SK-N-SH (cell line): ENCODE data around the gene MGLL. TPM values are rescaled to one million over a fixed set of nuclear protein-coding genes. Genes with fewer than 3 reads are reported as not detected.

ENCODE experiments used
- CTCF ChIA-PET: fragments of 300-600, 350-600 bp; formaldehyde crosslinking; extraction: SDS; loops from one replicate; lab custom pipeline; 2021; lab: Yijun Ruan, JAX
- POLR2A ChIA-PET: fragments of 350-600 bp; sonication (Branson Sonifier 250); formaldehyde crosslinking; extraction: SDS; loops from one replicate; lab custom pipeline; 2020; ENCODE audit warnings: antibody characterized with exemption, inconsistent platforms; lab: Yijun Ruan, JAX
- DNase-seq: peaks from one replicate; pipeline ENCODE4 v3.0.0; 2012
- H2AFZ ChIP-seq: fragments of 200-600 bp; sonication (generic); 2 replicates; pipeline ENCODE4 v1.8.1; 2016; ENCODE audit warnings: antibody characterized with exemption, mild to moderate bottlenecking, low read depth
- H3F3A ChIP-seq: fragments of 200-600 bp; sonication (generic); replicated peaks from 2 replicates; pipeline ENCODE3; 2016; ENCODE audit warnings: antibody characterized with exemption, mild to moderate bottlenecking; ENCODE audit not compliant: insufficient read depth
- H3K27ac ChIP-seq, 2 experiments: fragments of 200-500 bp in 1 of 2; fragments of 200-600 bp in 1 of 2; sonication (Bioruptor generic) in 1 of 2; sonication (generic), shearing (Covaris generic) in 1 of 2; 2 replicates each; pipeline versions ENCODE4 v1.5.1 to v1.6.1; 2014 to 2016; ENCODE audit warnings: low read depth in 2 of 2, inconsistent platforms in 1 of 2, low read length in 1 of 2, mild to moderate bottlenecking in 1 of 2, mixed read lengths in 1 of 2
- H3K27me3 ChIP-seq: fragments of 200-600 bp; sonication (generic), shearing (Covaris generic); 2 replicates; pipeline ENCODE4 v1.6.1; 2016; ENCODE audit warnings: mixed run types; ENCODE audit not compliant: insufficient read depth
- H3K36me3 ChIP-seq, 2 experiments: fragments of 200-500 bp in 1 of 2; fragments of 200-600 bp in 1 of 2; sonication (Bioruptor generic) in 1 of 2; sonication (generic) in 1 of 2; replicated peaks in 1 of 2; 2 replicates each; pipeline versions ENCODE3 to v1.5.1; 2014 to 2016; ENCODE audit warnings: low read length in 1 of 2, mild to moderate bottlenecking in 1 of 2; ENCODE audit not compliant: insufficient read depth in 2 of 2, control insufficient read depth in 1 of 2
- H3K4me1 ChIP-seq, 2 experiments: fragments of 200-500 bp in 1 of 2; fragments of 200-600 bp in 1 of 2; sonication (Bioruptor generic) in 1 of 2; sonication (generic), shearing (Covaris generic) in 1 of 2; 2 replicates each; pipeline versions ENCODE4 v1.5.1 to v1.6.1; 2014 to 2016; ENCODE audit warnings: low read depth in 1 of 2, low read length in 1 of 2, mixed run types in 1 of 2; ENCODE audit not compliant: insufficient read depth in 2 of 2, control insufficient read depth in 1 of 2
- H3K4me2 ChIP-seq: fragments of 200-600 bp; sonication (generic), shearing (Covaris generic); 2 replicates; pipeline ENCODE4 v1.6.1; 2017; ENCODE audit warnings: mixed run types
- H3K4me3 ChIP-seq, 2 experiments: fragments of 200-500 bp in 1 of 2; fragments of 200-600 bp in 1 of 2; sonication (Bioruptor generic) in 1 of 2; sonication (generic), shearing (Covaris generic) in 1 of 2; 2 replicates each; pipeline versions ENCODE4 v1.5.1 to v1.8.1; 2014 to 2016; ENCODE audit warnings: low read depth in 2 of 2, inconsistent platforms in 1 of 2, low read length in 1 of 2, mild to moderate bottlenecking in 1 of 2, mixed read lengths in 1 of 2, moderate library complexity in 1 of 2
- H3K79me2 ChIP-seq: fragments of 200-600 bp; sonication (generic); 2 replicates; pipeline ENCODE4 v1.8.1; 2017; ENCODE audit warnings: mild to moderate bottlenecking; ENCODE audit not compliant: insufficient read depth
- H3K9ac ChIP-seq: fragments of 200-600 bp; sonication (generic); 2 replicates; pipeline ENCODE4 v1.6.1; 2017; ENCODE audit warnings: mixed run types
- H3K9me2 ChIP-seq: fragments of 200-600 bp; sonication (generic); 2 replicates; pipeline ENCODE4 v1.6.1; 2017; ENCODE audit warnings: mixed run types
- H3K9me3 ChIP-seq: fragments of 200-600 bp; sonication (generic); 2 replicates; pipeline ENCODE4 v1.6.1; 2017; ENCODE audit warnings: mixed run types, mild to moderate bottlenecking, moderate library complexity
- H4K20me1 ChIP-seq: fragments of 200-600 bp; sonication (generic); 2 replicates; pipeline ENCODE4 v1.6.1; 2017; ENCODE audit warnings: mild to moderate bottlenecking, mixed run types; ENCODE audit not compliant: insufficient read depth
- CHD2 ChIP-seq: fragments of 150-350 bp; IDR thresholded peaks from 2 replicates; pipeline ENCODE4 v1.6.1; 2018; ENCODE audit warnings: low read length; ENCODE audit not compliant: partially characterized antibody
- EP300 ChIP-seq, 2 experiments: IDR thresholded peaks; 2 replicates each; pipeline versions ENCODE4 v1.4.0 to v1.6.1; 2012; ENCODE audit warnings: borderline replicate concordance in 1 of 2, low read depth in 1 of 2, low read length in 1 of 2
- FOSL2 ChIP-seq: IDR thresholded peaks from 2 replicates; pipeline ENCODE4 v1.4.0; 2012; ENCODE audit warnings: low read depth, mild to moderate bottlenecking, moderate library complexity, borderline replicate concordance
- FOXJ3 ChIP-seq: sonication (generic); formaldehyde crosslinking; IDR thresholded peaks from 2 replicates; pipeline ENCODE4 v1.5.1; 2020; ENCODE audit warnings: mild to moderate bottlenecking, missing genetic modification reagents
- GABPA ChIP-seq: IDR thresholded peaks from 2 replicates; pipeline ENCODE4 v1.4.0; 2012; ENCODE audit warnings: low read depth, mild to moderate bottlenecking
- GATA2 ChIP-seq: sonication (generic); formaldehyde crosslinking; IDR thresholded peaks from 2 replicates; pipeline ENCODE4 v1.5.0; 2020; ENCODE audit warnings: mild to moderate bottlenecking, missing genetic modification reagents
- JUND ChIP-seq: IDR thresholded peaks from 2 replicates; pipeline ENCODE4 v1.4.0; 2012
- MXI1 ChIP-seq: IDR thresholded peaks from 2 replicates; pipeline ENCODE4 v1.6.1; 2012; ENCODE audit warnings: mild to moderate bottlenecking, low read depth, low read length, improper control_type of control experiment
- NRF1 ChIP-seq: IDR thresholded peaks from 2 replicates; pipeline ENCODE4 v1.6.1; 2012; ENCODE audit warnings: low read depth, mild to moderate bottlenecking, low read length
- POLR2AphosphoS5 ChIP-seq: IDR thresholded peaks from 2 replicates; pipeline ENCODE4 v1.6.1; 2012; ENCODE audit warnings: low read depth, low read length
- RCOR1 ChIP-seq: fragments of 150-350 bp; IDR thresholded peaks from 2 replicates; pipeline ENCODE4 v1.6.1; 2017; ENCODE audit warnings: antibody characterized with exemption, low read length
- RFX5 ChIP-seq: IDR thresholded peaks from 2 replicates; pipeline ENCODE4 v1.6.1; 2012; ENCODE audit warnings: mild to moderate bottlenecking, improper control_type of control experiment, low read length
- RXRA ChIP-seq: IDR thresholded peaks from 2 replicates; pipeline ENCODE4 v1.4.0; 2012; ENCODE audit warnings: low read depth, mild to moderate bottlenecking, borderline replicate concordance
- SMC3 ChIP-seq: IDR thresholded peaks from 2 replicates; pipeline ENCODE4 v1.6.1; 2012; ENCODE audit warnings: low read depth, low read length, improper control_type of control experiment
- TAF1 ChIP-seq: IDR thresholded peaks from 2 replicates; pipeline ENCODE4 v1.6.1; 2012; ENCODE audit warnings: low read depth, mild to moderate bottlenecking, low read length, moderate library complexity, borderline replicate concordance
- TEAD4 ChIP-seq: IDR thresholded peaks from 2 replicates; pipeline ENCODE4 v1.4.0; 2012; ENCODE audit warnings: mild to moderate bottlenecking, borderline replicate concordance; ENCODE audit not compliant: insufficient read depth
- YY1 ChIP-seq: IDR thresholded peaks from 2 replicates; pipeline ENCODE4 v1.4.0; 2012; ENCODE audit warnings: low read depth, mild to moderate bottlenecking
- WGBS: methylation state at CpG from one replicate; pipeline ENCODE4 v1.1.6; 2017; ENCODE audit warnings: low lambda C conversion rate; 5-methylcytosine and 5-hydroxymethylcytosine counted together
- polyA plus RNA-seq, 3 experiments: library from polyadenylated mRNA; depleted of rRNA; stranded (reverse); fragments of >200 nt; gene quantifications; 2 replicates each; pipeline ENCODE4 v1.2.3, GENCODE V29; 2012
- TF ChIP-seq, protein P1 (sequence below): IDR thresholded peaks from 2 replicates; pipeline ENCODE4 v1.4.0; 2012; ENCODE audit warnings: low read depth
- TF ChIP-seq, protein P2 (sequence below): IDR thresholded peaks from 2 replicates; pipeline ENCODE4 v1.4.0; 2012; ENCODE audit warnings: low read depth, borderline replicate concordance
- TF ChIP-seq, protein P3 (sequence below): IDR thresholded peaks from 2 replicates; pipeline ENCODE4 v1.4.0; 2012; ENCODE audit warnings: low read depth, borderline replicate concordance

MGLL gene
- polyA plus RNA-seq, 1 of the 3 experiments (the other 2 are of a cell fraction), result 2.2 TPM

DNA sequence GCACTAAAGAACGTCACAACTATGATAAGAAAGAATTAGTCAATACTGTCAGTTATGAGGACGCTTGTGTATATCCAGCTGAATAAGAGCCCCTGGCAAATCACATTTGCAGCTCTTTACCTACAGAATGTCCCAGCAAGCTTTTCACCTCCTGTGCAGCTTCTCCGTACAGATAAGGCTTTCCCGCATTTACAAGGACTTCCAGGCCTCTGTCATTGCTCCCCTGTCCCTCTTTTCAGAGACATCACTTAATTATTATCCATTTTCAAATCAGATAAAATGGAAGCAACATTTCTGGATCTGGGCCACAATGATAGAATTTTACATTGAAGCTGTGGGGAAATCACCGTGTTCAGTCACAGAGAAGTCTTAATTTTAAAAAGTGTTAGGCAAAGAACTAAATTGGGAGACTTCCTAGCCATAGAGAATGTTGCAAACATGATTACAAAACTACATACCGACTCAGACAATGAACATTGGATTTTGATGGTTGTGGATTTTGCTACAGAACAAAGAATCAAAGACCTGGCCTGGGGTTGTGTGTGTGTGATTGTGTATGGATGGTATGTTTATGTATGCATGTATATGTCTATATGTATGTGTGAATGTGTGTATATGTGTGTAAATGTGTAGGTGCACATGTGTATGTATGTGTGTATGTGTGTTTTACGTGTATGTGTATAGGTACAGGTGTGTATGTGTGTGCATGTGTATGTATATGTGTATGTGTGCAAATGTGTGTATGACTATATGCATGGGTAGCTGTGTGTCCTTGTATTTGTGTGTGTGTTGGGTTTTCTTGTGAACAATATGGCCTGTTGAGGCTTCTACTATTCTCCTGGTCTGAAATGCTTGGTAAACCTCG is 41.5 kb downstream of the MGLL start:
- H3K9ac ChIP-seq, result no peak overlapping the region

DNA sequence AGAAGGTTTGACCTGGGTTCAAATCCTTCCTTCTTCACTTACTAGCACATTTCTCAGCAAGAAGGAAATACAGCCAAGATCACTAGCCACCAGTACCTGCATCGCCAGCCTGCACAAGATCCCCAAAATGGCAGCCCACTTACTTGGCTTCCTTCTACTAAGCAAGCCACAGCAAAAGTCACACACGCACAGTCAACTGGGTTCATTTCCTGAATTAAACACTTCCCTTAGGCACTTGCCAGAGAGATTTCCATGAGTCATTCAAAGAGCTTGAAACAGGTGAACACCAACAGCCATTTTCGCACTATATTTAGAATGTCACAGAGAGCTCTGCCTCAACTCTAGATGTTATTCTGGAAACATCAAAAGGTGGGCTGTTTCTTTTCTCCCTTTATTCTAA is 42.6 kb downstream of the MGLL start:
- Histone ChIP-seq H3K36me3 (no peaks in the 10 kb centered on the region), H3K9ac (no peak overlapping the region), H3K9me3 (no peaks in the 10 kb centered on the region), H3K4me1 (peaks cover 13 to 49% of the 10 kb centered on the region in 2 experiments), H3K79me2 (no peaks in the 10 kb centered on the region), H4K20me1 (no peaks in the 10 kb centered on the region), H3K4me2 (no peak overlapping the region), H3K9me2 (no peaks in the 10 kb centered on the region), H2AFZ (no peak overlapping the region), H3K27me3 (no peaks in the 10 kb centered on the region), H3K27ac (peak overlapping the region in 1 of 2 experiments; percentile 58; a peak in 2 of 4 replicates), H3F3A (peaks cover 6% of the 10 kb centered on the region), H3K4me3 (no peak overlapping the region)
- 83% methylated on average over 3 of the region's 3 CpGs for WGBS
- DNase-seq, result no peak
- CTCF ChIA-PET, result interaction anchor here (1.0 to 1.2 kb wide), 2 partner anchors 42 to 89 kb away, joined by 3 read pairs; partner anchors contain the start of gene MGLL
- POLR2A ChIA-PET, result interaction anchor here (1.5 kb wide), 1 partner anchor 82 kb away, joined by 8 read pairs; no protein-coding TSS in a partner anchor
- TF ChIP-seq FOSL2 (no peak), RFX5 (no peak), JUND (no peak), EP300 (IDR thresholded peaks at IDR 0.05; ENCODE audit: borderline replicate concordance in 1 of 2, low read depth in 1 of 2, low read length in 1 of 2) (no peak), YY1 (no peak), TEAD4 (no peak), TAF1 (no peak)
- TF ChIP-seq, protein P1, sequence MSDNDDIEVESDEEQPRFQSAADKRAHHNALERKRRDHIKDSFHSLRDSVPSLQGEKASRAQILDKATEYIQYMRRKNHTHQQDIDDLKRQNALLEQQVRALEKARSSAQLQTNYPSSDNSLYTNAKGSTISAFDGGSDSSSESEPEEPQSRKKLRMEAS, result no peak
- TF ChIP-seq, protein P2, sequence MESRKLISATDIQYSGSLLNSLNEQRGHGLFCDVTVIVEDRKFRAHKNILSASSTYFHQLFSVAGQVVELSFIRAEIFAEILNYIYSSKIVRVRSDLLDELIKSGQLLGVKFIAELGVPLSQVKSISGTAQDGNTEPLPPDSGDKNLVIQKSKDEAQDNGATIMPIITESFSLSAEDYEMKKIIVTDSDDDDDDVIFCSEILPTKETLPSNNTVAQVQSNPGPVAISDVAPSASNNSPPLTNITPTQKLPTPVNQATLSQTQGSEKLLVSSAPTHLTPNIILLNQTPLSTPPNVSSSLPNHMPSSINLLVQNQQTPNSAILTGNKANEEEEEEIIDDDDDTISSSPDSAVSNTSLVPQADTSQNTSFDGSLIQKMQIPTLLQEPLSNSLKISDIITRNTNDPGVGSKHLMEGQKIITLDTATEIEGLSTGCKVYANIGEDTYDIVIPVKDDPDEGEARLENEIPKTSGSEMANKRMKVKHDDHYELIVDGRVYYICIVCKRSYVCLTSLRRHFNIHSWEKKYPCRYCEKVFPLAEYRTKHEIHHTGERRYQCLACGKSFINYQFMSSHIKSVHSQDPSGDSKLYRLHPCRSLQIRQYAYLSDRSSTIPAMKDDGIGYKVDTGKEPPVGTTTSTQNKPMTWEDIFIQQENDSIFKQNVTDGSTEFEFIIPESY, result no peak

More for the DNA sequence above, 41.5 kb downstream of the MGLL start:
- no peak overlapping the region for H3K4me3 ChIP-seq
- H3K27ac ChIP-seq, result peak overlapping the region in 1 of 2 experiments; percentile 58; a peak in 2 of 4 replicates
- no peaks in the 10 kb centered on the region for H3K36me3 ChIP-seq
- H3K4me2 ChIP-seq, result no peak overlapping the region
- H3K9me2 ChIP-seq, result no peaks in the 10 kb centered on the region
- H3F3A ChIP-seq, result no peaks in the 10 kb centered on the region
- WGBS, result 62% methylated on average over 8 of the region's 8 CpGs
- H3K79me2 ChIP-seq, result no peaks in the 10 kb centered on the region
- H3K27me3 ChIP-seq, result no peaks in the 10 kb centered on the region
- ChIA-PET CTCF (interaction anchor here (0.9 to 1.8 kb wide), 4 partner anchors 31 to 90 kb away, joined by 3 to 5 read pairs (median 4); partner anchors contain the start of gene MGLL), POLR2A (interaction anchor here (0.5 to 1.5 kb wide), 3 partner anchors 43 to 83 kb away, joined by 3 to 8 read pairs (median 3); no protein-coding TSS in a partner anchor)
- no peaks in the 10 kb centered on the region for H3K9me3 ChIP-seq
- no peaks in the 10 kb centered on the region for H4K20me1 ChIP-seq
- peaks cover 3 to 51% of the 10 kb centered on the region in 2 experiments; a peak in 3 of 4 replicates for H3K4me1 ChIP-seq
- no peak overlapping the region for H2AFZ ChIP-seq
- DNase-seq, result peak; percentile 81
- TF ChIP-seq, protein P3, sequence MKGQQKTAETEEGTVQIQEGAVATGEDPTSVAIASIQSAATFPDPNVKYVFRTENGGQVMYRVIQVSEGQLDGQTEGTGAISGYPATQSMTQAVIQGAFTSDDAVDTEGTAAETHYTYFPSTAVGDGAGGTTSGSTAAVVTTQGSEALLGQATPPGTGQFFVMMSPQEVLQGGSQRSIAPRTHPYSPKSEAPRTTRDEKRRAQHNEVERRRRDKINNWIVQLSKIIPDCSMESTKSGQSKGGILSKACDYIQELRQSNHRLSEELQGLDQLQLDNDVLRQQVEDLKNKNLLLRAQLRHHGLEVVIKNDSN, result no peak
- TF ChIP-seq FOXJ3 (CRISPR knock-in tag) (peak; percentile 57; the same call in 1 of the 2 replicates), FOSL2 (no peak), RCOR1 (peak; percentile 77; the same call in 1 of the 2 replicates), POLR2AphosphoS5 (no peak), GATA2 (CRISPR knock-in tag) (peak; percentile 94), NRF1 (no peak), TAF1 (no peak), CHD2 (peak; percentile 70), SMC3 (no peak), GABPA (no peak), JUND (no peak), EP300 (IDR thresholded peaks at IDR 0.05; ENCODE audit: borderline replicate concordance in 1 of 2, low read depth in 1 of 2, low read length in 1 of 2) (peak in 1 of 2 experiments; percentile 90; a peak in 2 of 4 replicates), RXRA (no peak), MXI1 (0 out of 2 replicates have a peak, but pooled peaks have one; percentile 38)
- TF ChIP-seq, protein P2, result no peak
